K562 (cell line): ENCODE data around the gene MAN1A1. TPM values are rescaled to one million over a fixed set of nuclear protein-coding genes. Genes with fewer than 3 reads are reported as not detected.

Experiments used
- BRF1 ChIP-seq: IDR thresholded peaks from 3 replicates; pipeline ENCODE4 v1.6.1; 2011; ENCODE audit warnings: borderline replicate concordance, mild to moderate bottlenecking; ENCODE audit not compliant: insufficient read length; ENCODE audit errors: extremely low read depth
- DMBX1 ChIP-seq: fragments of 250-450 bp; sonication (Bioruptor Pico); IDR thresholded peaks from 2 replicates; pipeline ENCODE4 v1.8.0; 2022; ENCODE audit warnings: inconsistent platforms, mild to moderate bottlenecking, moderate library complexity, borderline replicate concordance
- FIP1L1 ChIP-seq: fragments of 200-400 bp; formaldehyde crosslinking; IDR thresholded peaks from 2 replicates; pipeline ENCODE4 v1.6.1; 2018; ENCODE audit warnings: mild to moderate bottlenecking, low read depth, low read length; ENCODE audit not compliant: poor library complexity, severe bottlenecking
- GTF2E2 ChIP-seq: fragments of 200-800 bp; sonication (Bioruptor generic); IDR thresholded peaks from 2 replicates; pipeline ENCODE4 v1.6.1; 2016; ENCODE audit warnings: missing genetic modification characterization, missing compliant biosample characterization
- HDAC8 ChIP-seq: fragments of 450-650 bp; IDR thresholded peaks from 2 replicates; pipeline ENCODE4 v1.6.1; 2016; ENCODE audit warnings: mild to moderate bottlenecking, missing genetic modification characterization, moderate library complexity, missing compliant biosample characterization
- LARP7 ChIP-seq: fragments of 450-650 bp; IDR thresholded peaks from 2 replicates; pipeline ENCODE4 v1.6.1; 2016
- MAZ ChIP-seq, 2 experiments: fragments of 450-650 bp in 1 of 2; sonication (generic) in 1 of 2; formaldehyde crosslinking; IDR thresholded peaks in 1 of 2; conservative IDR thresholded peaks in 1 of 2; 2 replicates each; pipeline versions ENCODE4 v1.4.0 to v1.5.0; 2020; ENCODE audit warnings: mild to moderate bottlenecking in 1 of 2, missing genetic modification reagents in 1 of 2
- MYBL2 ChIP-seq, 2 experiments: fragments of 450-650 bp in 1 of 2; sonication (generic) in 1 of 2; formaldehyde crosslinking in 1 of 2; IDR thresholded peaks; 2 replicates each; pipeline versions ENCODE4 v1.6.1 to v1.8.1; 2017 to 2022; ENCODE audit warnings: borderline replicate concordance in 1 of 2, inconsistent platforms in 1 of 2, low read depth in 1 of 2, mild to moderate bottlenecking in 1 of 2, missing genetic modification reagents in 1 of 2, moderate library complexity in 1 of 2
- POLR2A ChIP-seq: fragments of 450-650 bp; conservative IDR thresholded peaks from 2 replicates; pipeline ENCODE4 v1.6.1; 2016
- PTBP1 ChIP-seq: fragments of 200-400 bp; formaldehyde crosslinking; IDR thresholded peaks from 2 replicates; pipeline ENCODE4 v1.6.1; 2017; ENCODE audit warnings: low read depth, low read length
- RBM22 ChIP-seq: fragments of 200-400 bp; formaldehyde crosslinking; IDR thresholded peaks from 2 replicates; pipeline ENCODE4 v1.6.1; 2018; ENCODE audit warnings: low read length, low read depth; ENCODE audit not compliant: poor library complexity, severe bottlenecking
- RNF219 ChIP-seq: fragments of 250-450 bp; sonication (Bioruptor Pico); IDR thresholded peaks from 2 replicates; pipeline ENCODE4 v1.5.0; 2022; ENCODE audit warnings: mild to moderate bottlenecking
- SETDB1 ChIP-seq: IDR thresholded peaks from one replicate; pipeline ENCODE4 v1.6.1; 2012; ENCODE audit warnings: low read length, control low read depth, inconsistent platforms
- SMARCA4 ChIP-seq: fragments of 450-650 bp; IDR thresholded peaks from 2 replicates; pipeline ENCODE4 v1.6.1; 2016
- SMARCB1 ChIP-seq: IDR thresholded peaks from 2 replicates; pipeline ENCODE4 v1.6.1; 2011; ENCODE audit warnings: improper control_type of control experiment, low read depth; ENCODE audit not compliant: insufficient read length
- SRSF9 ChIP-seq: fragments of 200-400 bp; formaldehyde crosslinking; IDR thresholded peaks from 2 replicates; pipeline ENCODE4 v1.6.1; 2017; ENCODE audit warnings: low read depth, low read length, borderline replicate concordance
- TAF15 ChIP-seq: fragments of 200-400 bp; formaldehyde crosslinking; IDR thresholded peaks from 2 replicates; pipeline ENCODE4 v1.6.1; 2017; ENCODE audit warnings: mild to moderate bottlenecking, low read depth, low read length, moderate library complexity
- TAF7 ChIP-seq: fragments of 450-650 bp; IDR thresholded peaks from 2 replicates; pipeline ENCODE4 v1.6.1; 2016; ENCODE audit warnings: missing genetic modification characterization, missing compliant biosample characterization
- THRAP3 ChIP-seq: fragments of 450-650 bp; IDR thresholded peaks from 2 replicates; pipeline ENCODE4 v1.6.1; 2016; ENCODE audit warnings: mild to moderate bottlenecking, inconsistent platforms, borderline replicate concordance
- ZBTB8A ChIP-seq: fragments of 450-650 bp; IDR thresholded peaks from 2 replicates; pipeline ENCODE4 v1.6.1; 2018; ENCODE audit warnings: mild to moderate bottlenecking, moderate library complexity; ENCODE audit not compliant: partially characterized antibody
- ZKSCAN3 ChIP-seq: fragments of 250-450 bp; sonication (Bioruptor Pico); IDR thresholded peaks from 2 replicates; pipeline ENCODE4 v1.4.0; 2020
- ZNF121 ChIP-seq: sonication (generic); formaldehyde crosslinking; conservative IDR thresholded peaks from 2 replicates; pipeline ENCODE4 v1.8.0; 2022; ENCODE audit warnings: missing genetic modification reagents
- ZNF224 ChIP-seq: sonication (generic); formaldehyde crosslinking; IDR thresholded peaks from 2 replicates; pipeline ENCODE4 v1.8.0; 2022; ENCODE audit warnings: mild to moderate bottlenecking, missing genetic modification reagents
- ZNF274 ChIP-seq: IDR thresholded peaks from 2 replicates; pipeline ENCODE4 v1.6.1; 2011; ENCODE audit warnings: low read depth, mild to moderate bottlenecking, low read length, moderate library complexity, borderline replicate concordance
- ZNF282 ChIP-seq: sonication (generic); formaldehyde crosslinking; IDR thresholded peaks from 2 replicates; pipeline ENCODE4 v1.8.1; 2023; ENCODE audit warnings: missing genetic modification reagents
- ZNF696 ChIP-seq: fragments of 250-450 bp; sonication (Bioruptor Pico); conservative IDR thresholded peaks from 2 replicates; pipeline ENCODE4 v1.4.0; 2020; ENCODE audit warnings: mild to moderate bottlenecking, moderate library complexity
- ZNF764 ChIP-seq: fragments of 250-450 bp; sonication (Bioruptor Pico); IDR thresholded peaks from 2 replicates; pipeline ENCODE4 v1.4.0; 2020; ENCODE audit warnings: low read depth, mild to moderate bottlenecking, moderate library complexity
- polyA plus RNA-seq, 8 experiments: library from polyadenylated mRNA; depleted of rRNA in 4 of 8; stranded (reverse) in 5 of 8; unstranded in 3 of 8; fragments of >200 nt; fragmentation: Nextera tagmentation in 2 of 8; fragmentation: Illumina TruSeq in 1 of 8; extraction: Ambion mirVana in 2 of 8; extraction: Trizol in 1 of 8; gene quantifications; 2 replicates each; pipeline versions ENCODE4 v1.2.1 to v1.2.3, GENCODE V29; 2011 to 2014; ENCODE audit warnings: inconsistent platforms in 1 of 8, missing spikeins in 1 of 8
- total RNA-seq, 7 experiments: library from RNA; depleted of rRNA in 6 of 7; stranded (reverse); fragments of >200 nt in 6 of 7; fragmentation: Illumina TruSeq in 2 of 7; extraction: Trizol in 2 of 7; gene quantifications; 2 replicates each; pipeline versions ENCODE4 v1.2.1 to v1.2.3, GENCODE V29; 2011 to 2021; ENCODE audit warnings: low replicate concordance in 1 of 7

The MAN1A1 gene
- total and polyA plus RNA-seq, 9 of the 15 experiments (the other 6 are each of a cell fraction or from before 2014, with no cell fraction given): 24.5 to 78.4 (median 59.7) TPM

- peak; percentile 32; the same call in 1 of the 2 replicates for TF ChIP-seq DMBX1 (CRISPR knock-in tag)
- no peak for TF ChIP-seq SETDB1
- no peak for TF ChIP-seq ZNF121 (CRISPR knock-in tag)
- no peak for TF ChIP-seq RNF219 (CRISPR knock-in tag)
- TF ChIP-seq MAZ (CRISPR knock-in tag; conservative IDR thresholded peaks at IDR 0.05 in 1 of 2, IDR thresholded peaks at IDR 0.05 in 1 of 2): peak in 1 of 2 experiments; percentile 43; a peak in 1 of 4 replicates
- TF ChIP-seq GTF2E2 (tag): no peak
- no peak for TF ChIP-seq ZNF224
- TF ChIP-seq POLR2A: no peak
- no peak for TF ChIP-seq SRSF9
- no peak for TF ChIP-seq MYBL2 (IDR thresholded peaks at IDR 0.05; ENCODE audit: low read depth)
- TF ChIP-seq MYBL2 (CRISPR knock-in tag; IDR thresholded peaks at IDR 0.05; ENCODE audit: borderline replicate concordance): no peak
- no peak for TF ChIP-seq SMARCB1
- no peak for TF ChIP-seq ZNF696
- TF ChIP-seq TAF15: no peak
- no peak for TF ChIP-seq RBM22
- TF ChIP-seq ZNF764 (CRISPR knock-in tag): no peak
- no peak for TF ChIP-seq ZKSCAN3 (CRISPR knock-in tag)
- no peak for TF ChIP-seq LARP7
- peak; percentile 88 for TF ChIP-seq SMARCA4
- TF ChIP-seq THRAP3: no peak
- no peak for TF ChIP-seq PTBP1
- TF ChIP-seq ZNF274: no peak
- TF ChIP-seq ZNF282 (CRISPR knock-in tag): no peak
- TF ChIP-seq ZBTB8A: no peak
- TF ChIP-seq HDAC8 (tag): no peak
- no peak for TF ChIP-seq BRF1
- no peak for TF ChIP-seq FIP1L1
- TF ChIP-seq TAF7: no peak
Measured at GRCh38 chr6:119147101-119148053, 202.2 kb downstream of the MAN1A1 start (continued).
